GM21529 (cell line): Measurements from ENCODE around the gene SPA17.

Source experiments
- ATAC-seq: cut with Tn5 transposase; IDR thresholded peaks from one replicate; pipeline ENCODE4 v1.9.1; 2021; ENCODE audit not compliant: unreplicated experiment

Gene SPA17

GRCh38 chr11:124661553-124661952 is 12.2 kb upstream of the SPA17 start:
- no peak for ATAC-seq

GRCh38 chr11:124662106-124662505 is 11.6 kb upstream of the SPA17 start:
- no peak for ATAC-seq

GRCh38 chr11:124663861-124664260 is 9.8 kb upstream of the SPA17 start:
- no peak for ATAC-seq

- no peak for ATAC-seq
Measured at GRCh38 chr11:124667601-124668000, 6.1 kb upstream of the SPA17 start.

- ATAC-seq: no peak
Measured at GRCh38 chr11:124669193-124669592, 4.5 kb upstream of the SPA17 start.

GRCh38 chr11:124670732-124671131 is 3.0 kb upstream of the SPA17 start:
- ATAC-seq: peak; percentile 20

- no peak for ATAC-seq
Measured at GRCh38 chr11:124672536-124673215, 1.0 kb upstream of the SPA17 start.

GRCh38 chr11:124674168-124674517 is 439 bp downstream of the SPA17 start:
- ATAC-seq: no peak

GRCh38 chr11:124674571-124674970 is 867 bp downstream of the SPA17 start:
- ATAC-seq: no peak

- ATAC-seq: no peak
Measured at GRCh38 chr11:124676386-124676785, 2.7 kb downstream of the SPA17 start.

- ATAC-seq: no peak
Measured at GRCh38 chr11:124678416-124678815, 4.7 kb downstream of the SPA17 start.

GRCh38 chr11:124681421-124681820 is 7.7 kb downstream of the SPA17 start:
- no peak for ATAC-seq

GRCh38 chr11:124682443-124682842 is 8.7 kb downstream of the SPA17 start:
- no peak for ATAC-seq

GRCh38 chr11:124693142-124693541 is 19.4 kb downstream of the SPA17 start:
- no peak for ATAC-seq

- no peak for ATAC-seq
Measured at GRCh38 chr11:124699547-124699946, 25.8 kb downstream of the SPA17 start.

- ATAC-seq: no peak
Measured at GRCh38 chr11:124700028-124700427, 26.3 kb downstream of the SPA17 start.

GRCh38 chr11:124707829-124708228 is 34.1 kb downstream of the SPA17 start:
- no peak for ATAC-seq

GRCh38 chr11:124712392-124712791 is 38.7 kb downstream of the SPA17 start:
- no peak for ATAC-seq

GRCh38 chr11:124716591-124716990 is 42.9 kb downstream of the SPA17 start:
- ATAC-seq: no peak

GRCh38 chr11:124717421-124717785 is 43.7 kb downstream of the SPA17 start:
- peak; percentile 56 for ATAC-seq

GRCh38 chr11:124717786-124718651 is 44.3 kb downstream of the SPA17 start:
- ATAC-seq: peak; percentile 41

GRCh38 chr11:124718801-124719200 is 45.1 kb downstream of the SPA17 start:
- no peak for ATAC-seq
